Endothelial cell of umbilical vein (primary cell): ENCODE measurements around the gene TSPAN9. TPM values are rescaled to one million over a fixed set of nuclear protein-coding genes. Genes with fewer than 3 reads are reported as not detected.

Experiments used
- BruUV-seq: library from RNA; stranded (reverse); fragments of 400-500 nt; replicated peaks from 2 replicates; lab custom pipeline; 2021; lab: Mats Ljungman, UMichigan
- CTCF ChIA-PET: fragments of 300-600, 350-600 bp; sonication (Branson Sonifier 250); formaldehyde crosslinking; loops from one replicate; lab custom pipeline; 2021; ENCODE audit warnings: antibody characterized with exemption, inconsistent platforms; lab: Charles Lee
- POLR2A ChIA-PET: fragments of 300-600, 350-600 bp; sonication (Branson Sonifier 250); formaldehyde crosslinking; loops from one replicate; lab custom pipeline; 2021; ENCODE audit warnings: antibody characterized with exemption, inconsistent platforms; lab: Charles Lee
- DNase-seq: peaks from one replicate; pipeline ENCODE4 v3.0.0-alpha.2; 2011; ENCODE audit warnings: low read depth, low spot score
- FAIRE-seq: peaks from 2 replicates; lab custom pipeline; 2011; peaks lifted over from hg19 to GRCh38; lab: Jason Lieb, UNC
- H2AFZ ChIP-seq: 2 replicates; pipeline ENCODE4 v1.6.0; 2012; ENCODE audit warnings: low read depth, low read length, control low read depth, inconsistent platforms
- H3K27ac ChIP-seq: 2 replicates; pipeline ENCODE4 v1.5.1; 2011; ENCODE audit warnings: low read depth, mild to moderate bottlenecking, control low read depth, low read length, moderate library complexity; ENCODE audit not compliant: insufficient read depth
- H3K27me3 ChIP-seq, 2 experiments: 2 replicates each; pipeline versions ENCODE4 v1.6.0 to v1.6.1; 2011; ENCODE audit warnings: low read length in 2 of 2, mixed read lengths in 1 of 2; ENCODE audit not compliant: control insufficient read depth in 2 of 2, insufficient read depth in 2 of 2
- H3K36me3 ChIP-seq, 2 experiments: 2 replicates in 1 of 2; 3 replicates in 1 of 2; pipeline ENCODE4 v1.5.1; 2011; ENCODE audit warnings: low read length in 2 of 2, mild to moderate bottlenecking in 1 of 2, moderate library complexity in 1 of 2; ENCODE audit not compliant: control insufficient read depth in 2 of 2, insufficient read depth in 2 of 2; ENCODE audit errors: extremely low read depth in 1 of 2
- H3K4me1 ChIP-seq: 3 replicates; pipeline ENCODE4 v1.5.1; 2011; ENCODE audit warnings: mild to moderate bottlenecking, low read length; ENCODE audit not compliant: control insufficient read depth, insufficient read depth; ENCODE audit errors: extremely low read depth
- H3K4me2 ChIP-seq: 2 replicates; pipeline ENCODE4 v1.6.1; 2011; ENCODE audit warnings: low read length, control low read depth, mixed read lengths; ENCODE audit not compliant: insufficient read depth
- H3K4me3 ChIP-seq, 3 experiments: fragments of 200-600 bp in 1 of 3; sonication (generic), shearing (Covaris generic) in 1 of 3; replicated peaks in 1 of 3; 2 replicates each; pipeline ENCODE4 v1.5.1; 2011 to 2016; ENCODE audit warnings: control low read depth in 3 of 3, low read length in 3 of 3, mild to moderate bottlenecking in 2 of 3, inconsistent platforms in 1 of 3, low read depth in 1 of 3, moderate library complexity in 1 of 3; ENCODE audit not compliant: insufficient read depth in 1 of 3
- H3K79me2 ChIP-seq: 2 replicates; pipeline ENCODE4 v1.6.0; 2012; ENCODE audit warnings: low read length, inconsistent platforms; ENCODE audit not compliant: control insufficient read depth, insufficient read depth
- H3K9ac ChIP-seq: replicated peaks from 2 replicates; pipeline ENCODE3; 2011; ENCODE audit warnings: low read length, control low read depth; ENCODE audit not compliant: insufficient read depth; ENCODE audit errors: extremely low read depth
- H3K9me1 ChIP-seq: replicated peaks from 3 replicates; pipeline ENCODE4 v1.6.0; 2011; ENCODE audit warnings: mild to moderate bottlenecking, low read length; ENCODE audit not compliant: control insufficient read depth, insufficient read depth; ENCODE audit errors: extremely low read depth
- H3K9me3 ChIP-seq: replicated peaks from 2 replicates; pipeline ENCODE4 v1.5.1; 2012; ENCODE audit warnings: low read length, inconsistent platforms; ENCODE audit not compliant: control insufficient read depth, insufficient read depth
- H4K20me1 ChIP-seq: replicated peaks from 2 replicates; pipeline ENCODE3; 2011; ENCODE audit warnings: mild to moderate bottlenecking, low read length; ENCODE audit not compliant: control insufficient read depth, insufficient read depth; ENCODE audit errors: extremely low read depth
- CTCF ChIP-seq, 2 donors: IDR thresholded peaks; 1 replicate in 1 of 2; 2 replicates in 1 of 2; pipeline ENCODE4 v1.5.1; 2011; ENCODE audit warnings: low read length in 2 of 2, mild to moderate bottlenecking in 2 of 2, moderate library complexity in 2 of 2, control low read depth in 1 of 2, inconsistent platforms in 1 of 2, low read depth in 1 of 2; ENCODE audit not compliant: insufficient read depth in 1 of 2; ENCODE audit errors: extremely low read depth in 1 of 2
- EZH2 ChIP-seq: IDR thresholded peaks from 2 replicates; pipeline ENCODE4 v1.6.1; 2012; ENCODE audit warnings: borderline replicate concordance, low read depth, mild to moderate bottlenecking, moderate library complexity, low read length, inconsistent platforms; ENCODE audit not compliant: severe bottlenecking
- FOS ChIP-seq: IDR thresholded peaks from 2 replicates; pipeline ENCODE4 v1.6.1; 2011; ENCODE audit warnings: mild to moderate bottlenecking, low read length, moderate library complexity, borderline replicate concordance; ENCODE audit not compliant: insufficient read depth
- GATA2 ChIP-seq: IDR thresholded peaks from 2 replicates; pipeline ENCODE4 v1.7.0; 2011; ENCODE audit warnings: low read depth, mild to moderate bottlenecking, moderate library complexity, mixed read lengths, low read length; ENCODE audit not compliant: insufficient read length, insufficient read depth
- JUN ChIP-seq: IDR thresholded peaks from 2 replicates; pipeline ENCODE4 v1.6.1; 2011; ENCODE audit warnings: borderline replicate concordance, low read depth; ENCODE audit not compliant: insufficient read length, insufficient read depth
- MAX ChIP-seq: IDR thresholded peaks from 2 replicates; pipeline ENCODE4 v1.6.1; 2011; ENCODE audit not compliant: insufficient read depth, insufficient read length
- MYC ChIP-seq: IDR thresholded peaks from one replicate; pipeline ENCODE4 v1.6.1; 2011; ENCODE audit warnings: mild to moderate bottlenecking, low read depth, low read length
- POLR2A ChIP-seq: IDR thresholded peaks from 2 replicates; pipeline ENCODE4 v1.6.1; 2012; ENCODE audit warnings: low read depth, mild to moderate bottlenecking, control low read depth, low read length
- POLR2AphosphoS5 ChIP-seq: IDR thresholded peaks from 2 replicates; pipeline ENCODE4 v1.6.1; 2012; ENCODE audit warnings: low read depth, mild to moderate bottlenecking, control low read depth, low read length, moderate library complexity; ENCODE audit not compliant: insufficient read depth
- dilution Hi-C: fragments of 300-500 bp; cut with MboI; formaldehyde crosslinking; loops from one replicate; pipeline ENCODE4 v1.15.0; 2019; ENCODE audit warnings: low sequenced_read_pairs; ENCODE audit not compliant: extremely low pct_ligation_motif_present
- intact Hi-C: fragments of 100-400 bp; cut with micrococcal nuclease; formaldehyde crosslinking; loops from one replicate; pipeline ENCODE4 v1.10.0; 2022
- polyA plus RNA-seq, 4 experiments: library from polyadenylated mRNA; depleted of rRNA in 3 of 4; stranded (reverse) in 3 of 4; unstranded in 1 of 4; fragments of >200 nt; gene quantifications; 2 replicates each; pipeline versions ENCODE4 v1.2.1 to v1.2.3, GENCODE V29; 2011 to 2012; ENCODE audit warnings: missing spikeins in 1 of 4
- total RNA-seq: library from RNA; stranded (reverse); gene quantifications from 2 replicates; pipeline ENCODE4 v1.2.3, GENCODE V29; 2021

Gene TSPAN9
- total and polyA plus RNA-seq, 2 donors (not counting 3 experiments of a cell fraction or from before 2014, with no cell fraction given): 43.3 to 66.8 TPM

- dilution Hi-C loops: no loop called here
These were observed 102.6 kb downstream of the TSPAN9 start for GRCh38 chr12:3179731-3180130.

More at GRCh38 chr12:3179731-3180130, 102.6 kb downstream of the TSPAN9 start:
- no TSS peak for BruUV-seq
- Histone ChIP-seq H3K79me2 (no peaks in the 10 kb centered on the region), H3K4me1 (no peaks in the 10 kb centered on the region), H2AFZ (no peak overlapping the region), H3K9me1 (no peaks in the 10 kb centered on the region), H3K9me3 (no peaks in the 10 kb centered on the region), H3K27ac (no peak overlapping the region), H4K20me1 (no peaks in the 10 kb centered on the region), H3K4me3 (no peak overlapping the region), H3K4me2 (no peak overlapping the region), H3K36me3 (no peaks in the 10 kb centered on the region), H3K27me3 (no peaks in the 10 kb centered on the region), H3K9ac (no peak overlapping the region)
- no peak for TF ChIP-seq POLR2A
- TF ChIP-seq CTCF (IDR thresholded peaks at IDR 0.05; ENCODE audit: extremely low read depth in 1 of 2, insufficient read depth in 1 of 2, low read depth in 1 of 2, low read length in 2 of 2): no peak
- no peak for TF ChIP-seq POLR2AphosphoS5
- no peak for TF ChIP-seq FOS
- TF ChIP-seq MAX: no peak
- TF ChIP-seq MYC: no peak
- TF ChIP-seq JUN: no peak
- no peak for TF ChIP-seq EZH2
- no peak for TF ChIP-seq GATA2
- DNase-seq: no peak
- intact Hi-C loops: no loop called here
- ChIA-PET POLR2A (no interaction called here), CTCF (interaction anchor here (1.0 to 1.9 kb wide), 4 partner anchors 26 to 107 kb away, joined by 3 to 7 read pairs (median 6); no protein-coding TSS in a partner anchor)
- no peak for FAIRE-seq
